IPS-15b (cell line): ENCODE data around the gene SRPX.

Source experiments
- H3K27me3 ChIP-seq: one replicate; pipeline ENCODE4 v1.6.1; 2013; ENCODE audit warnings: low read length; ENCODE audit not compliant: control insufficient read depth, insufficient read depth
- H3K36me3 ChIP-seq: one replicate; pipeline ENCODE4 v1.6.1; 2013; ENCODE audit warnings: low read length; ENCODE audit not compliant: control insufficient read depth, insufficient read depth
- H3K4me1 ChIP-seq: one replicate; pipeline ENCODE4 v1.6.1; 2013; ENCODE audit warnings: mild to moderate bottlenecking, low read length; ENCODE audit not compliant: control insufficient read depth, insufficient read depth
- H3K4me3 ChIP-seq: one replicate; pipeline ENCODE4 v1.5.1; 2013; ENCODE audit warnings: low read depth, low read length
- H3K9ac ChIP-seq: one replicate; pipeline ENCODE4 v1.6.1; 2013; ENCODE audit warnings: low read depth, mild to moderate bottlenecking, low read length
- H3K9me3 ChIP-seq: one replicate; pipeline ENCODE4 v1.6.1; 2013; ENCODE audit warnings: mild to moderate bottlenecking, low read length; ENCODE audit not compliant: control insufficient read depth, insufficient read depth

The SRPX gene

GRCh38 chrX:38205039-38205438 is 15.6 kb downstream of the SRPX start:
- peaks cover 2% of the 10 kb centered on the region for H3K4me1 ChIP-seq
- no peaks in the 10 kb centered on the region for H3K27me3 ChIP-seq
- H3K9me3 ChIP-seq: no peaks in the 10 kb centered on the region
- no peak overlapping the region for H3K9ac ChIP-seq
- no peaks in the 10 kb centered on the region for H3K36me3 ChIP-seq
- H3K4me3 ChIP-seq: no peak overlapping the region

DNA sequence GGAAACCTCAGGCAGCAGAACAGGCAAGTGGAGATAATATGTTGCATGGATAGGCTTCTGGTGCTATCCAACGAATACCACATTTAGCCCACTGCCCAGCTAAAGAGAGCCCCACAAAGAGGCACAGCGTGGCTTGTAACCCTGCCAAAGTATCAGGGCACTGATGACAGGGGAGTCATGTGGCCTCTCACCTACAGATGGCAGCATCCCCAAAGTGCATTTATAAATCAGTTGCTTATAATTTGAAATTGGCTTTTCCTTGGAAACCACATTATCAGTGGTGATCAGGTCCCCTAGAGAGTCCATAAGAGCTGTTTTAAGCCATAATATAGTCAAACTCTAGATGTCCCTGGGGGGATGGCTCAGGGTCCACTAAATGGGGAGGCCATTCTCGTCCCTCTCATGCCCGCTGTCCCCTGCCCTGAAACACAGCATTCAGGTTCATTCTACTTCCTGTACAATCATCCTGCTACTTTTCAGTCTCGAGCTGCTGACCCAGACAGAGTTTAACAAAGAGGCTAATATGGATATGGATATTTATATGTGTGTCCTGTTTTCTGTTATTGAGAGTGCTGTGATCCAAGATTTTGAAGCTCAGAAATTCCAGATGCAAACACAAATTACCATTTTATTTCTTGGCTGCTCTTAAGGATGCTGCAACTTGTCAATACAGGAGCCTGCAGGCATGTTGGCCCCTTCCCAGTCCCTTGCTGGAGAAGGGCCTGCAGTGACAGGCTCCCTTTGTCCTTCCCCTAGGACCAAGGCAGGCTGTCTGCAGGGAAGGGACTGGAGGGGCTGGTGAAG is 28.5 kb downstream of the SRPX start:
- Histone ChIP-seq H3K9ac (no peak overlapping the region), H3K9me3 (no peaks in the 10 kb centered on the region), H3K27me3 (no peaks in the 10 kb centered on the region), H3K36me3 (no peaks in the 10 kb centered on the region), H3K4me3 (no peak overlapping the region), H3K4me1 (no peaks in the 10 kb centered on the region)

DNA sequence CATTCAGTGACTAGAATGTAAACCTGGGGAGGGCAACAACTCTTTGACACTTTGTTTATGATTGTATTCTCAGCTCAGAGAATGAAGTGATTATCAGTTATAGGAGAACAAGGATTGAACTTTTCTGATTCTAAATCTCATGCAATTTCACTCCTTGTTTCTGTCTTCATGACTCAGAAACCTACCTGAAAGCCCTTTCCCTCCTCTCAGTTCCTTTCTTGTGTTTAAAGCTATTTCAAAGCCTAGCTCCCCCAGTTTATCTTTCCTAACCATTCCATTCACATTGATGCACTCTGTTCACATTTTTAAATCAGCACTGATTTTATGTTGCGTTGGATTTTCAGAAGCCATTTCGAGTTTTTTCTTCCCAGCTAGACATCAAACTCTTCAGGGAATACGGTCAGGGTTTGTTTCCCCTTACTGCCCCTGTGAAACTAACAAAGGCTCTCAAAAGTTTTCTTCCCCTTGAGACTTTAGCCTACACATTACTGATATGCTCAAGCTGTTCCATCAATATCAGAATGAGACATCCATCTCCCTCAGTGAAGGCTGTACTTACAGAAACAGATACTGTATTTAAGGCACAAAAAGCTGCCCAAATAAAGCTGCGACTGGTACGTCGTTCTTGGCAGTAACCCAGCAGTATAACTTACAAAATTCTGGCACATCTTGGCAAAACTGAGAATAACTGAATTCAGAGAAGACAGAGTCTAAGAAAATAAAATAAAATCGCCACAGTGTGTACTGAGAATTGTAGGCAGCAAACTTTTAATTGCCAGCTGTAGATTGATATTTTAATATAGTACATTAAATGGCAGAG is 31.0 kb downstream of the SRPX start:
- Histone ChIP-seq H3K27me3 (no peaks in the 10 kb centered on the region), H3K9ac (no peak overlapping the region), H3K36me3 (no peaks in the 10 kb centered on the region), H3K9me3 (no peaks in the 10 kb centered on the region), H3K4me3 (no peak overlapping the region), H3K4me1 (no peaks in the 10 kb centered on the region)

DNA sequence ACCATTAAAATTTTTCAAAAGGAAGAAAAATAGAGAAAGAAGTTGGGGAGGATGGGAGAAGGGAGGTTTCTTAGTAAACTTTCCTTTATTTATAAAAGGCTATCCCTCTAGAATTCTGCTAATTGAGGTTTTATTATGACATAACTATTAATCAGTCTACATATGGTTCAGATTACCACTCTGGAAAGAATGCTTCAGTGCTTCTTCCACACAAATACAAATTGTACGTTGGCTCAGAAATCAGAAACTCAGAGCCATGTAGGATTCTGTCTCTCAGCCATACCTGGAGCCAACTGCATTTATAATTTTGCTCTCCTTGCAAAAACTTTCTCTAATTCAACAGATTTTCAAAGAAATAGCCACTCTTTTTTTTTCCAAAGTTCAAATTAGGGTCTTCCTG is 37.1 kb downstream of the SRPX start:
- Histone ChIP-seq H3K4me1 (no peaks in the 10 kb centered on the region), H3K4me3 (no peak overlapping the region), H3K27me3 (no peaks in the 10 kb centered on the region), H3K9me3 (no peaks in the 10 kb centered on the region), H3K9ac (no peak overlapping the region), H3K36me3 (no peaks in the 10 kb centered on the region)

DNA sequence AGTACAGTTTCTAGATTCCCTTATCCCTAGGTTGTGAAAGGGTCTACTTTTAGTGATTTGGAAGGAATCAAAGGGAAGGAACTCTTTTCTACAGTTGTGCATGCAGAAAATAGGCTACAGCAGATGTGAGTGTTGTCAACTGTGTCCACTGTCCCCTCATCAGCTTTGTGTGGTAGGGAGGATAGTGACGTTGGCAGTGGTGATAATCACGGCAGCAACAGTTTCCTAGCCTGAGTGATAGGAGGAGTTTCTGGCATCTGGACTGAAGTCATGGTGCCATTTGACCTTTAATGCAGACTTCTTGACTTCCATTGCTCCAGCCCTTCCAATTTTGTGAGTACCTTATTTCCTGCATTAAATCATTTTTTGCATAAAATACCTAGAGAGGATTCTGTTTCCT is 39.3 kb downstream of the SRPX start:
- H3K9me3 ChIP-seq: no peaks in the 10 kb centered on the region
- H3K9ac ChIP-seq: no peak overlapping the region
- H3K27me3 ChIP-seq: no peaks in the 10 kb centered on the region
- H3K36me3 ChIP-seq: no peaks in the 10 kb centered on the region
- H3K4me3 ChIP-seq: no peak overlapping the region
- H3K4me1 ChIP-seq: no peaks in the 10 kb centered on the region

- Histone ChIP-seq H3K4me1 (no peaks in the 10 kb centered on the region), H3K36me3 (no peaks in the 10 kb centered on the region), H3K9me3 (no peaks in the 10 kb centered on the region), H3K4me3 (no peak overlapping the region), H3K9ac (no peak overlapping the region), H3K27me3 (no peaks in the 10 kb centered on the region)
Measured at GRCh38 chrX:38178396-38178795, 42.3 kb downstream of the SRPX start.

DNA sequence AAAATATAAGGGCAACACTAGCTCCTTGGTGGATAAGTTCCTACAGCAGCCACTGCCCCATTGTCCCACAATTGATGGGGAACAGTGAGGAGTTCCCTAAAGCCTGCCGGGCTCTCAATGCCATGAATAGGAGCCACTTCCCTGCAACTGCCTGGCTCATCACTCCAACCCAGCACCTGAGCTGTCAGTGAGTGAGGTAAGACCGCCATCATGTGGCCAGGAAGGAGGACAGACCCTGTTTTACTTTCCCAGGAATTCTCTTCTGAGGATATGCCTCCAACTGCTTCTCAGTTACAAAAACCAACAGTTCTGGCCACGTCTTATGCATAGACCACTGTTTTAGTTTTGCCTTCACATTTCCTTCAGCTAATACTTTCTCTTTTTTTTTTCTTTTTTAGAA is 45.5 kb downstream of the SRPX start:
- no peak overlapping the region for H3K9ac ChIP-seq
- H3K36me3 ChIP-seq: no peaks in the 10 kb centered on the region
- H3K4me1 ChIP-seq: no peaks in the 10 kb centered on the region
- H3K4me3 ChIP-seq: no peak overlapping the region
- no peaks in the 10 kb centered on the region for H3K27me3 ChIP-seq
- H3K9me3 ChIP-seq: no peaks in the 10 kb centered on the region

DNA sequence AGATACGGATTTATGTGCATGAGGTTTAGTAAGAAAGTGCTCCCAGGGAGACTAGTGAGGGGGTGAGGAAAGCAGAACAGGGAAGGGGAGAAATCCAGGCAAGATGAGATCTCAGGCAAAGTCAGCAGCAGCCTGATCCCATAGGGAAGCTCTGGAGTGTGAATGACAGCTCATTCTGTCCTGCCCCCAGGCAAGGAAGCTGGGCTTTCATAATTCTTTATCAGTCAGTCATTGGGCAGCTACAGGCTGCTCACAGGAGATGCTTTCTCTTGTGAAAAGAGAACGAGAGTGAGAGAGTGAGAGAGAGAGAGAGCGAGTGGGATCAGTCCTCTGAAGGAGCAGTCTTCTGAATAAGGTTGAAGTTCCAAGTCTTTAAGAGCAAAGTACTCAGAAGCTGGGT is 48.1 kb downstream of the SRPX start:
- Histone ChIP-seq H3K4me3 (no peak overlapping the region), H3K9ac (no peak overlapping the region), H3K9me3 (no peaks in the 10 kb centered on the region), H3K4me1 (no peaks in the 10 kb centered on the region), H3K36me3 (no peaks in the 10 kb centered on the region), H3K27me3 (no peaks in the 10 kb centered on the region)

DNA sequence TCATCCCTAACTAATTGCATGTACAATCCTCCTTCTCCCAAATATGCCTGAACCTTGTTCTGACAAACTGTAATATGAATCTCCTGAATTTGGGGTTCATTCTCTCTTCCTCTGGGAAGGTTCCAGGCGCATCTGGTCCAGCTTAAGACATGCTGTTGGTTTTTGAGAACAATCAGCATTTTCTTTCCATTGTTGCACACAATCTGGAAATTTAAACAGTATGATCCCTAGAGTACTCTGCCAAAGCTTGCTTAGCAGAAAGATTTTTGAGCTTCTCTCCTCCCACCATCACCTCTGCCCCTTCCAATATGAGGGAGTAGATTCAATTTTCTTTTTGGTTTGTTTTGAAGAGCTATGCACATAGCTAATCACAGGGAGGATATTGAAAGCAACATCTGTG is 50.1 kb downstream of the SRPX start:
- no peak overlapping the region for H3K4me3 ChIP-seq
- H3K27me3 ChIP-seq: no peaks in the 10 kb centered on the region
- no peaks in the 10 kb centered on the region for H3K9me3 ChIP-seq
- H3K4me1 ChIP-seq: no peaks in the 10 kb centered on the region
- H3K9ac ChIP-seq: no peak overlapping the region
- H3K36me3 ChIP-seq: no peaks in the 10 kb centered on the region

GRCh38 chrX:38166478-38167083 is 54.1 kb downstream of the SRPX start:
- no peaks in the 10 kb centered on the region for H3K4me1 ChIP-seq

GRCh38 chrX:38165023-38165422 is 55.6 kb downstream of the SRPX start:
- H3K9ac ChIP-seq: no peak overlapping the region
- H3K4me3 ChIP-seq: no peak overlapping the region
- no peaks in the 10 kb centered on the region for H3K4me1 ChIP-seq
- H3K27me3 ChIP-seq: no peaks in the 10 kb centered on the region
- H3K36me3 ChIP-seq: no peaks in the 10 kb centered on the region
- H3K9me3 ChIP-seq: no peaks in the 10 kb centered on the region

More at GRCh38 chrX:38166478-38167083, 54.1 kb downstream of the SRPX start:
- Histone ChIP-seq H3K36me3 (no peaks in the 10 kb centered on the region), H3K9ac (no peak overlapping the region), H3K9me3 (no peaks in the 10 kb centered on the region), H3K27me3 (no peaks in the 10 kb centered on the region), H3K4me3 (no peak overlapping the region)
